ENCODE data around the gene SZT2.

GRCh38 chr1:43455213-43455889 is 65.7 kb downstream of the SZT2 start:
- TF ChIP-seq CTCF (conservative IDR thresholded peaks at IDR 0.05; ENCODE audit: low read depth, low read length): no peak
- no peak for TF ChIP-seq EZH2 (IDR thresholded peaks at IDR 0.05; ENCODE audit: low read length, unreplicated experiment)
- TF ChIP-seq EZH2phosphoT487 (IDR thresholded peaks at IDR 0.05; ENCODE audit: borderline replicate concordance, low read length): no peak

Measured in PC-3 (cell line).